ENCODE measurements around the gene ZFHX3.

The ZFHX3 gene

DNA sequence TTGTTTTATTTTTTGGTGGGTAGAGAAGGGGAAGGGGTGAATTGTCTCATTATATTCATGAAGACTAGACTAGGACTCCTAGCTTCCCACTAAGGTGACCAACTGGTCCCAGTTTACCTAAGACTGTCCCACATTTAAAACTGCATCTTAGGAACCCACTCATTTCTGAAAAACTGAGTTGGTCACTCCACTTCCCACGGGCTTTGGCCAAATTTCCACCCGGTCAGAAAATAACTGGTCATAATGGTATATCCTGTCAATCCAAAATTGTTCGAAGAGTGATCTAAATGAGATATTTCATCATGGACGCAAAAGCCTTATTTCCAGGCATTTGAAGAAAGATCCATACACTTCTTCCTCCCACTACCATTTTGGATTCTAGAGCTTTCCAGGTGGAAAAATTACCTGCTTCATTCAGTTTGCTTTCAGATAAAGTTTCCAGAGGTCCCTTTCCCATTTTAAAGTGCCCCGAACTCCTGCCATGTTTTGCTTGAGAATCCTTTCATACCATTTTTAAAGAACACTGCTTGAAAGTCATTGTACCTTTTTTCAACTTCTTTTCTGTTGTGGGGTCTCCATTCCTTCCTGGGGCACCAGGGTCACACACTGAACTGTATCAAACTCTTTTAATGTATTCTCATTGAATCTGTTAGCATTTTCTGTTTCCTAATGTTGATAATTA lies 21.8 kb upstream of the ZFHX3 start:
- no peak for DNase-seq (ENCODE audit: low read depth, low spot score)

DNA sequence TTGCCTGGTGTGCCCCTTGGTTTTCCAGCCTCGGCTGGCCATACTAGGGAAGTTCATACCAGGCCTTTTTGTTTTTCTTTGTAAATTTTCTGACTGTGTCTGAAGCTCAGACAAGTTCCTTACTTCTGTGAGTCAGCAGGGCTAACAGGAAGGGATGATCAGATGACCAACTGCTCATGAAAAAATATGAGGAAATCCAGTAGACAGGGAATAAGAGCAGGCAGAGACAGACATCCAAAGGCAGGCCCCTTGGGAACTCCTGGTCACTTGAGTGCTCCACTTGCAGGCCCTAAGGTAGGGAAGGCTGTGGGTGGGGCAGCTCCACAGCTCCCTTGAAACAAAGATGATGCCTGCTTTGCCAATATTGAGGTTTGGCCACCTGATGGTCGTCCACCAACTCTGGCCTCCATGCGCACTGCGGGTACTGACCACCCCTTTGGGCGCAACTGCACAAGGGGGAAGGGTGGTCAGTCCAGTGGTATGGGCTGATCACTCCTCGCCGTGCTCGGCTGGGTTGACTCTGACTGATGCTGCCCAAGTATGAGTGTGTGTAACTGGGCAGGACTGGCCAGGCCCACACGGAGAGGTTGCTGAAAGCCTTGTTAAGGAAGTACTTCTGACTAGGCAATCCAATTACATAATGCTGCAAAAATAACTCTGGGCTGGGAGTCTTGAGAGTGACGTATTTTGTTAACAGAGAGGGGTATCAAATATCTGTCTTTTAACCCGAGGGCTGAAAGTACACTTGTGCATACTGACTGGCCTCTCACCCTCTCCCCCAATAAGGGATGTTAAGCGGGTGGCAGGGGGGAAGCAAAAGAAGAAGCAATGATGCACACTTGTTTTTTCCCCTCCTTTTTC lies 20.8 kb upstream of the ZFHX3 start:
- DNase-seq (ENCODE audit: low read depth, low spot score) = no peak

- DNase-seq (ENCODE audit: low read depth, low spot score) = no peak
Observed at GRCh38 chr16:73067671-73068540, 20.0 kb upstream of the ZFHX3 start.

DNA sequence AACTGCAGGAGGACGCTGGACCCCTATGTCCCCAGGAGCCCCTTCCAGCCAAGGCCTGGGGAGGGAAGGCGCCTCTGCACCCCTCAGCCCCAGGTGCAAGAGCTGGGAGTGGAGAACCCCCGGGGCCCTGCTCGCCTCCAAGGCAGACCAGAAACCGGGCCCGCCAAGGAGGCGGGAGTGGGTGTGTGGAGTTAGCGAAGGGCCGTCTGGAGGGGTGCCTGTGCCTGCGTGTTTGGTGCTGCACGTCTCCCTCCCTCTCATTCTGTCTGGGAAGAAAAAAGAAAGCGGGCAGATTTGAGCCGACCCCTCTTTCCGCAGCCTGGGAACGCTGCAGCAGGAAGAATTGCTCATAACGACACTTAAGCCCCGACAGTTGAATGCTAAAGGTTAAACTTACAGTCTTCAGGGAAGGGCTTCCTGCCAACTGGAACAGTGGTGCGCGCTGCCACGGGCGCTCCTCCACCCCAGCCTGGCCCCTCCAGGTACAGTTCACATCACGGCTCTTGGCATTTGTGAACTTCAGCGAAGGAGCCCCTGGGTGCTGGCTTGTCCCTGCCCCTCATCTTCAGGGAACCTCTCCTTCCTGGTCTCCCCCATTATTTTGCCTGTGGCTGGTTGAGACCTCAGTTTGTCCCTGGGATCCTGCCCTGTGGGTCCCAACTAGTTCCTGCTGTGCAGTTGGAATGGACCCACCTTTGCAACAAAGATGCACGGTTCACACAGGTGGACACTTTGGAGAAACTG lies 19.2 kb upstream of the ZFHX3 start:
- no peak for DNase-seq (ENCODE audit: low read depth, low spot score)

GRCh38 chr16:73066331-73066926 lies 18.5 kb upstream of the ZFHX3 start:
- no peak for DNase-seq (ENCODE audit: low read depth, low spot score)

GRCh38 chr16:73065632-73066330 lies 17.9 kb upstream of the ZFHX3 start:
- DNase-seq (ENCODE audit: low read depth, low spot score) = no peak

DNA sequence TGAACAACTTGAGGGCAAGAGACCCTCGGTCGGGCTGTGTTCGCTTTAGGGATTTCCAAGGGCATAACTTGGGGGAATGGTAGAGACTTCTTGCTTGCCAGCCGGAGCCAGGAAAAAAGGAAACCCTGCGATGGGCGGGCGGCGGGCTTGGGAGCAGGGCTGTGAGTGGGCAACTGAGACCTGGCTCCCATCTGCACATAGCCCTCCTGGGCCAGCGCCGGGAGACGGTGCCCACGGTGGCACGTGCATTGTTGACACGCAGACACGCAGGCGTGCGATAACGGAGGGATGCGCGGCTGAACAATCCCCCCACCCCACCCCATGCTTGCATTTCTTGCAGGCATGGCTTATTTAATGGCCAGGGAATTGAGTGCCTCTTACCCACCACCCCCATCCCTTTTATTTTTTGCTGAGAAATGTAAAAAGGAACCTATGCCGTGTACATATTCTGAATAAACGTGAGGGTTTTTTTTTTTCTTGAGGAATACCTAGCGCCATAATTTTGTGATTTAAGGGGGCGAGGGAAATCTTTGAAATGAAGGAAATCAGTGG lies 17.1 kb upstream of the ZFHX3 start:
- DNase-seq (ENCODE audit: low read depth, low spot score) = no peak

GRCh38 chr16:73064212-73064993 lies 16.5 kb upstream of the ZFHX3 start:
- peak; percentile 76 for DNase-seq (ENCODE audit: low read depth, low spot score)

GRCh38 chr16:73063854-73064211 lies 15.9 kb upstream of the ZFHX3 start:
- no peak for DNase-seq (ENCODE audit: low read depth, low spot score)

DNA sequence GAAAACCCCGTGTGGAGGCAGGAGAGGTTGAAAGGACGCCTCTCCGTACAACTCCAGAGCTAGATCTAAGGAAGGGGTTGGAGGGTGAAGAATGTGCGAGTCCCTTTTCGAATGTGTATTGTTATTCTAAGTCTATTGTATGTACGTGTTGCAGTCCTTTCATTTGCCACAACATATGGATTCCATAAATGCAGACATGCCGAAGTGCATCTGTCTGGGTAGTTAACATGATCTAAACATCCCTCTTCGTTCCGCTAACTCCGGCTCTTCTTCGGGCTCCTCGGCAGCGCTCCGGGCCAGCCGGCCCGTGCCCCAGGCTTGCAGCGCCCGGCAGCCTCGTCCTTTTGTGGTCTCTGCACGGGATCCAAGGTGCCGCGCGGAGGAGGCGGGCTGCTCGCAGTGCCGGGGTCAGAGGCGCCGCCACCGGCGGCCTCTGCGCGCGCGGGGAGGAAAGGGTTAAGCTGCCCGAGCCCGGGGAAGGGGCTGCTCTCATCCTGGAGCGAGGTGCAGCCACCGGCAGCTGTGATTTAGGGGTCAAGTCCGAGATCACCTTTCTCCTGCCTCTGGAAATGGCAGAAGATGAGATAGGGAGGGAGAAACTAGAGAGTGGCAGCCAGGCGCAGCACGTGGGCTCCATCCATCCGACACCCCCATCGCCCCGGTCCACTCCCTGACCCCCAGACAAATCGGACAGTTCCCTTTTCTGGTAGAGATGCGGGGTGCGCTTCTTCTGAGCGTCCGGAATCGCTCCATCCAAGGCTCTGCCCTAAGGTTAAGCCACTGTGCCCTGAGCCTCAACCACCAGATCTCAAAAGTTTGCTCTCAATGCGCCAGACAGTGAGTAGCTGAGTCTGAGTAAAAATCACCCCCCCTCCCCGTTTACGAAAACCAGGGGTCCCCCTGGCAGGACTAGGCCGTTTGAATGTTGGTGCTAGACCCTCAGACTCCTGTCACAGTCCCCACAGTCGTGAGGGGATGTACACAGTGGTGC lies 15.1 kb upstream of the ZFHX3 start:
- DNase-seq (ENCODE audit: low read depth, low spot score) = peak; percentile 77

DNA sequence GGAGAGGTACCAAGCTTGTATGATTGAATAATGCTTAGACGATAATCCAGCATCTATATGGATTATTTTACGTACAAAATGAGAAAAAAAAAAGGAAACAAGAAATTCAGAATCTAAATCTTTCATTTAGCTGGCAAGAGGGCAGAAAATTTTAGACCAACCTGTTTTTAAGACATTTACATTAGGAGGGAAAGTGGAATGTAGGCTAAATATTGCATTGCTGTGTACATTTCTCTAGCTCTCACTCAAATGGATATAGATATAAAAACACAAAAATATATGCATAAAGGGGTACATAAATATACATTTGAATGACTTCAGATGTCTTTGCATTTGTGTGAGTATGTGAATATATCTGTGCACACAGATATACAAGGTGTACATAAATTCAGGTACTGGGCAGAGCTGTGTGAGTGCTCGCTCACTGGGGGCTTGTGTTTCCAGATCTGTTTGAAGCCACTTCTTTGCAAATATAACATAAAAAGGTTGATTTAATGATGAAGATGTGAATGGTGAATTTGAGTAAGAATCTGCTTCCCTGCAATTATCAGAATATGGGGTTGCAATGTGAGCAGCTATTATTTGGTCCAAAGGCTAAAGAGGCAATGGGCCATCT lies 14.2 kb upstream of the ZFHX3 start:
- DNase-seq (ENCODE audit: low read depth, low spot score) = no peak

- no peak for DNase-seq (ENCODE audit: low read depth, low spot score)
Observed at GRCh38 chr16:73060892-73061490, 13.1 kb upstream of the ZFHX3 start.

- DNase-seq (ENCODE audit: low read depth, low spot score) = no peak
Observed at GRCh38 chr16:73059779-73060615, 12.1 kb upstream of the ZFHX3 start.

DNA sequence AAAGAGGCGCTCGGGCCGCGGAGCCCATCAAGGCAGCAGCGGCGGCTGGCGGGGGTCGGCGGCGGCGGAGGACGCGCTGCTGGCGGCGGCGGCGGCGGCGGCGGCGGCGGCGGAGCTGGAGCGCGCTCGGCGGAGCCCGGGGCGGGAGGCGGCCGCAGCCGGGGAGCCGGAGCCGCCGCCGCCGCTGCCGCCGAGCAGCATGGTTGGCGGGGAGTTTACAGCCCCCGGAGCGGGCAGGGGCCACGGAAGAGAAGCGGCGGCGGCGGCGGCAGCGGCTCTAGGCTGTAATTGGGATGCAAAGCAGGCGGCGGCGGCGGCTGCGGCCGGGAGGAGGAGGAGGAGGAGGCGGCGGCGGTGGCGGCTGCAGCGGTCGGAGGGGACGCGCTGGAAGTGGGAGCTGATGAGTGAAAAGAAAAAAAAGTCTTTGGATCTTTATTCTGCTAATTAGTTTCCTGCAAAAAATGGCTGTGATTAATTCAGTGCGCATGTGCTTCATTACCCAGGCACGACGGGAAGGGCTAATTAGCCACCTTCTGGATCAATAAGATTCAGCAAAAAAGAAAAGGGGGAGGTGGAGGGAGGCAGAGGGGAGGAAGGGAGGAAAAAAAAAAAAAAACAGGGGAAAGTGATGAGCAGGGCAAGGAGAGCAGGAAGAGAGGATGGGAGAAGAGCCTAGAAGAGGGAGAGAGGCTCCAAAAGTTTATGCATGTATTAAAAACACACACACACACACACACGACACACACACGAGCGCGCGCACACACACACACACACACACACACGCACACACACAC lies 10.9 kb upstream of the ZFHX3 start:
- peak; percentile 73 for DNase-seq (ENCODE audit: low read depth, low spot score)

DNA sequence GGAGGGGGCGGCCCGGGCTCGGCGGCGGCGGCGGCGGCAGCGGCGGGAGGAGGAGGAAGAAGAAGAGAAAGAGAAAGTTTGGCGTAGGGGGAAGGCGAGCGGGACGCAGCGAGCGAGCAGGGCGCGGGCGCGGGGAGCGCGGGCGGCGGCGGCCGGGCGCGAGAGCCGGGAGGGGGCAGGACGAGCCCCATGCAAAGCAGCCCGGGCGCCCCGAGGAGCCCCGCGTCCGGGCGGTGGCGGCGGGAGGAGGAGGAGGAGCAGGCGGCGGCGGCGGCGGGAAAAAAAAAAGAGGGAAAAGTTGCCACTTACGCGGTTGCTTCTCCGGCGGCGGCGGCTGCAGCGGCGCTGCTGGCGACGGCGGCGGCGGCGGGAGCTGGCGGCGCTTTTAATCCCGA lies 10.3 kb upstream of the ZFHX3 start:
- DNase-seq (ENCODE audit: low read depth, low spot score) = no peak
